MM.1S (cell line): Measurements from ENCODE around the gene KIAA1549.

ENCODE experiments used
- DNase-seq: peaks from one replicate; pipeline ENCODE4 v3.0.0-alpha.2; 2015
- H2AFZ ChIP-seq: fragments of 300-600 bp; sonication (generic); 2 replicates; pipeline ENCODE4 v1.6.0; 2016; ENCODE audit warnings: antibody characterized with exemption, low read length
- H3F3A ChIP-seq: fragments of 300-600 bp; sonication (generic); 2 replicates; pipeline ENCODE4 v1.6.1; 2016; ENCODE audit warnings: mild to moderate bottlenecking, antibody characterized with exemption, low read length, moderate library complexity, mixed read lengths; ENCODE audit not compliant: insufficient read depth
- H3K27ac ChIP-seq: fragments of 300-600 bp; sonication (generic); 2 replicates; pipeline ENCODE4 v1.5.1; 2016; ENCODE audit warnings: mild to moderate bottlenecking, low read length
- H3K27me3 ChIP-seq: fragments of 300-600 bp; sonication (generic); replicated peaks from 2 replicates; pipeline ENCODE4 v1.6.0; 2016; ENCODE audit warnings: low read length; ENCODE audit not compliant: insufficient read depth
- H3K36me3 ChIP-seq: fragments of 300-600 bp; sonication (generic); replicated peaks from 2 replicates; pipeline ENCODE4 v1.6.1; 2016; ENCODE audit warnings: mild to moderate bottlenecking, low read length, mixed read lengths; ENCODE audit not compliant: insufficient read depth
- H3K4me1 ChIP-seq: fragments of 300-600 bp; sonication (generic); 2 replicates; pipeline ENCODE4 v1.6.1; 2016; ENCODE audit warnings: low read length, mixed read lengths
- H3K4me2 ChIP-seq: fragments of 300-600 bp; sonication (generic); 2 replicates; pipeline ENCODE4 v1.6.0; 2016; ENCODE audit warnings: low read depth, low read length
- H3K4me3 ChIP-seq: fragments of 300-600 bp; sonication (generic); 2 replicates; pipeline ENCODE4 v1.5.1; 2016; ENCODE audit warnings: low read length, mixed read lengths
- H3K79me2 ChIP-seq: fragments of 300-600 bp; sonication (generic); 2 replicates; pipeline ENCODE4 v1.6.1; 2016; ENCODE audit warnings: mixed run types, low read length, mixed read lengths
- H3K9ac ChIP-seq: fragments of 300-600 bp; sonication (generic); 2 replicates; pipeline ENCODE4 v1.6.1; 2016; ENCODE audit warnings: low read length, mixed read lengths
- H3K9me2 ChIP-seq: fragments of 300-600 bp; sonication (generic); replicated peaks from 2 replicates; pipeline ENCODE4 v1.6.1; 2016; ENCODE audit warnings: mild to moderate bottlenecking, low read length, mixed read lengths; ENCODE audit not compliant: insufficient read depth
- H3K9me3 ChIP-seq: fragments of 300-600 bp; sonication (generic); replicated peaks from 2 replicates; pipeline ENCODE4 v1.6.1; 2016; ENCODE audit warnings: mild to moderate bottlenecking, low read length, mixed read lengths; ENCODE audit not compliant: insufficient read depth
- H4K20me1 ChIP-seq: fragments of 300-600 bp; sonication (generic); 2 replicates; pipeline ENCODE4 v1.6.1; 2016; ENCODE audit warnings: mild to moderate bottlenecking, low read length, moderate library complexity, mixed read lengths; ENCODE audit not compliant: insufficient read depth
- EZH2 ChIP-seq: fragments of 300-600 bp; sonication (generic); optimal IDR thresholded peaks from 2 replicates; pipeline ENCODE3; 2017; ENCODE audit warnings: low read depth, mild to moderate bottlenecking, antibody characterized with exemption, low read length, mixed read lengths
- EZH2phosphoT487 ChIP-seq: fragments of 300-600 bp; sonication (generic); IDR thresholded peaks from 2 replicates; pipeline ENCODE4 v1.6.1; 2018; ENCODE audit warnings: antibody characterized with exemption, low read length
- TF ChIP-seq, protein P1 (sequence below): fragments of 300-600 bp; sonication (generic); IDR thresholded peaks from 2 replicates; pipeline ENCODE4 v1.5.1; 2016; ENCODE audit warnings: antibody characterized with exemption, low read length, mixed read lengths

KIAA1549 gene

GRCh38 chr7:138892006-138892630 is 89.1 kb downstream of the KIAA1549 start:
- no peak overlapping the region for H3K27ac ChIP-seq
- no peak overlapping the region for H3K4me3 ChIP-seq
- H3K9ac ChIP-seq = no peak overlapping the region

GRCh38 chr7:138891446-138891810 is 89.8 kb downstream of the KIAA1549 start:
- Histone ChIP-seq H2AFZ (no peak overlapping the region), H3K27me3 (no peaks in the 10 kb centered on the region), H4K20me1 (no peaks in the 10 kb centered on the region), H3K9me3 (no peaks in the 10 kb centered on the region), H3K36me3 (no peaks in the 10 kb centered on the region), H3F3A (no peaks in the 10 kb centered on the region), H3K79me2 (no peaks in the 10 kb centered on the region), H3K27ac (no peak overlapping the region), H3K4me1 (no peaks in the 10 kb centered on the region), H3K4me2 (no peak overlapping the region), H3K9me2 (no peaks in the 10 kb centered on the region), H3K4me3 (no peak overlapping the region), H3K9ac (no peak overlapping the region)
- no peak for DNase-seq
- TF ChIP-seq, protein P1, sequence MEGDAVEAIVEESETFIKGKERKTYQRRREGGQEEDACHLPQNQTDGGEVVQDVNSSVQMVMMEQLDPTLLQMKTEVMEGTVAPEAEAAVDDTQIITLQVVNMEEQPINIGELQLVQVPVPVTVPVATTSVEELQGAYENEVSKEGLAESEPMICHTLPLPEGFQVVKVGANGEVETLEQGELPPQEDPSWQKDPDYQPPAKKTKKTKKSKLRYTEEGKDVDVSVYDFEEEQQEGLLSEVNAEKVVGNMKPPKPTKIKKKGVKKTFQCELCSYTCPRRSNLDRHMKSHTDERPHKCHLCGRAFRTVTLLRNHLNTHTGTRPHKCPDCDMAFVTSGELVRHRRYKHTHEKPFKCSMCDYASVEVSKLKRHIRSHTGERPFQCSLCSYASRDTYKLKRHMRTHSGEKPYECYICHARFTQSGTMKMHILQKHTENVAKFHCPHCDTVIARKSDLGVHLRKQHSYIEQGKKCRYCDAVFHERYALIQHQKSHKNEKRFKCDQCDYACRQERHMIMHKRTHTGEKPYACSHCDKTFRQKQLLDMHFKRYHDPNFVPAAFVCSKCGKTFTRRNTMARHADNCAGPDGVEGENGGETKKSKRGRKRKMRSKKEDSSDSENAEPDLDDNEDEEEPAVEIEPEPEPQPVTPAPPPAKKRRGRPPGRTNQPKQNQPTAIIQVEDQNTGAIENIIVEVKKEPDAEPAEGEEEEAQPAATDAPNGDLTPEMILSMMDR = no peak

More at GRCh38 chr7:138892006-138892630, 89.1 kb downstream of the KIAA1549 start:
- Histone ChIP-seq H3K79me2 (no peaks in the 10 kb centered on the region), H3K4me1 (no peaks in the 10 kb centered on the region), H3F3A (no peaks in the 10 kb centered on the region), H3K9me2 (no peaks in the 10 kb centered on the region), H3K4me2 (no peak overlapping the region), H2AFZ (no peak overlapping the region), H3K9me3 (no peaks in the 10 kb centered on the region), H3K36me3 (no peaks in the 10 kb centered on the region), H3K27me3 (no peaks in the 10 kb centered on the region), H4K20me1 (no peaks in the 10 kb centered on the region)
- no peak for DNase-seq
- no peak for TF ChIP-seq EZH2
- TF ChIP-seq, protein P1 = no peak
- TF ChIP-seq EZH2phosphoT487 = no peak

- no peaks in the 10 kb centered on the region for H3K9me3 ChIP-seq
- no peak overlapping the region for H3K4me2 ChIP-seq
- no peaks in the 10 kb centered on the region for H4K20me1 ChIP-seq
- no peak overlapping the region for H3K9ac ChIP-seq
- H3K36me3 ChIP-seq = no peaks in the 10 kb centered on the region
- TF ChIP-seq, protein P1 = no peak
- no peak for TF ChIP-seq EZH2phosphoT487
- no peak for TF ChIP-seq EZH2
- no peaks in the 10 kb centered on the region for H3K4me1 ChIP-seq
- no peak overlapping the region for H2AFZ ChIP-seq
- H3K79me2 ChIP-seq = no peaks in the 10 kb centered on the region
- H3F3A ChIP-seq = no peaks in the 10 kb centered on the region
- no peak for DNase-seq
- no peaks in the 10 kb centered on the region for H3K9me2 ChIP-seq
- H3K27me3 ChIP-seq = no peaks in the 10 kb centered on the region
- H3K27ac ChIP-seq = no peak overlapping the region
- no peak overlapping the region for H3K4me3 ChIP-seq
Measured at GRCh38 chr7:138890499-138891445, 90.4 kb downstream of the KIAA1549 start.
